ENCODE measurements around the gene SLC7A14.

The SLC7A14 gene

GRCh38 chr3:170450039-170450438, 135.8 kb downstream of the SLC7A14 start:
- H3K4me3 Mint-ChIP-seq: no peak overlapping the region
- H3K27me3 Mint-ChIP-seq: peaks cover 2% of the 10 kb centered on the region
- no peaks in the 10 kb centered on the region for H3K4me1 Mint-ChIP-seq
- H3K9me3 Mint-ChIP-seq: no peaks in the 10 kb centered on the region
- no peaks in the 10 kb centered on the region for H3K36me3 Mint-ChIP-seq
- H3K27ac Mint-ChIP-seq: no peak overlapping the region

GRCh38 chr3:170448584-170448983, 137.3 kb downstream of the SLC7A14 start:
- peaks cover 3% of the 10 kb centered on the region for H3K27me3 Mint-ChIP-seq
- H3K36me3 Mint-ChIP-seq: no peaks in the 10 kb centered on the region
- H3K4me3 Mint-ChIP-seq: no peak overlapping the region

GRCh38 chr3:170443457-170443856, 142.4 kb downstream of the SLC7A14 start:
- Mint-ChIP-seq H3K27me3 (peaks cover 11% of the 10 kb centered on the region), H3K36me3 (no peaks in the 10 kb centered on the region), H3K9me3 (no peaks in the 10 kb centered on the region), H3K4me1 (no peaks in the 10 kb centered on the region), H3K27ac (no peak overlapping the region), H3K4me3 (no peak overlapping the region)

More at GRCh38 chr3:170448584-170448983, 137.3 kb downstream of the SLC7A14 start:
- Mint-ChIP-seq H3K9me3 (no peaks in the 10 kb centered on the region), H3K27ac (no peak overlapping the region), H3K4me1 (no peaks in the 10 kb centered on the region)

- H3K36me3 Mint-ChIP-seq: no peaks in the 10 kb centered on the region
Observed at GRCh38 chr3:170442947-170443346, 142.9 kb downstream of the SLC7A14 start.

GRCh38 chr3:170441412-170441811, 144.5 kb downstream of the SLC7A14 start:
- Mint-ChIP-seq H3K9me3 (no peaks in the 10 kb centered on the region), H3K4me1 (no peaks in the 10 kb centered on the region), H3K27ac (no peak overlapping the region), H3K27me3 (peaks cover 9% of the 10 kb centered on the region), H3K4me3 (no peak overlapping the region), H3K36me3 (no peaks in the 10 kb centered on the region)

More at GRCh38 chr3:170442947-170443346, 142.9 kb downstream of the SLC7A14 start:
- Mint-ChIP-seq H3K4me1 (no peaks in the 10 kb centered on the region), H3K27me3 (peaks cover 10% of the 10 kb centered on the region), H3K9me3 (no peaks in the 10 kb centered on the region), H3K4me3 (no peak overlapping the region), H3K27ac (no peak overlapping the region)

- peaks cover 9% of the 10 kb centered on the region for H3K27me3 Mint-ChIP-seq
- no peak overlapping the region for H3K27ac Mint-ChIP-seq
- H3K9me3 Mint-ChIP-seq: no peaks in the 10 kb centered on the region
- H3K4me1 Mint-ChIP-seq: no peaks in the 10 kb centered on the region
- H3K4me3 Mint-ChIP-seq: no peak overlapping the region
- no peaks in the 10 kb centered on the region for H3K36me3 Mint-ChIP-seq
Observed at GRCh38 chr3:170440344-170440743, 145.5 kb downstream of the SLC7A14 start.

GRCh38 chr3:170438836-170439235, 147.0 kb downstream of the SLC7A14 start:
- peaks cover 8% of the 10 kb centered on the region for H3K27me3 Mint-ChIP-seq
- no peaks in the 10 kb centered on the region for H3K36me3 Mint-ChIP-seq
- no peaks in the 10 kb centered on the region for H3K4me1 Mint-ChIP-seq
- H3K4me3 Mint-ChIP-seq: no peak overlapping the region
- H3K9me3 Mint-ChIP-seq: no peaks in the 10 kb centered on the region
- no peak overlapping the region for H3K27ac Mint-ChIP-seq

GRCh38 chr3:170437696-170438407, 148.0 kb downstream of the SLC7A14 start:
- H3K36me3 Mint-ChIP-seq: no peaks in the 10 kb centered on the region
- no peaks in the 10 kb centered on the region for H3K4me1 Mint-ChIP-seq
- no peaks in the 10 kb centered on the region for H3K9me3 Mint-ChIP-seq
- H3K27me3 Mint-ChIP-seq: peaks cover 8% of the 10 kb centered on the region
- no peak overlapping the region for H3K27ac Mint-ChIP-seq
- H3K4me3 Mint-ChIP-seq: no peak overlapping the region

- peaks cover 5% of the 10 kb centered on the region for H3K27me3 Mint-ChIP-seq
- H3K4me1 Mint-ChIP-seq: no peaks in the 10 kb centered on the region
- no peak overlapping the region for H3K4me3 Mint-ChIP-seq
- H3K36me3 Mint-ChIP-seq: no peaks in the 10 kb centered on the region
- H3K27ac Mint-ChIP-seq: no peak overlapping the region
- no peaks in the 10 kb centered on the region for H3K9me3 Mint-ChIP-seq
Observed at GRCh38 chr3:170437176-170437575, 148.7 kb downstream of the SLC7A14 start.

- peaks cover 3% of the 10 kb centered on the region for H3K27me3 Mint-ChIP-seq
- no peak overlapping the region for H3K4me3 Mint-ChIP-seq
- no peak overlapping the region for H3K27ac Mint-ChIP-seq
- H3K4me1 Mint-ChIP-seq: no peaks in the 10 kb centered on the region
- no peaks in the 10 kb centered on the region for H3K36me3 Mint-ChIP-seq
- no peaks in the 10 kb centered on the region for H3K9me3 Mint-ChIP-seq
Observed at GRCh38 chr3:170436697-170437096, 149.2 kb downstream of the SLC7A14 start.

- Mint-ChIP-seq H3K9me3 (no peaks in the 10 kb centered on the region), H3K27ac (no peak overlapping the region), H3K36me3 (no peaks in the 10 kb centered on the region), H3K4me1 (peaks cover 22% of the 10 kb centered on the region), H3K27me3 (no peaks in the 10 kb centered on the region), H3K4me3 (no peak overlapping the region)
Observed at GRCh38 chr3:170432416-170432815, 153.5 kb downstream of the SLC7A14 start.

GRCh38 chr3:170431054-170431453, 154.8 kb downstream of the SLC7A14 start:
- H3K27me3 Mint-ChIP-seq: no peaks in the 10 kb centered on the region
- H3K27ac Mint-ChIP-seq: no peak overlapping the region
- H3K36me3 Mint-ChIP-seq: no peaks in the 10 kb centered on the region
- no peaks in the 10 kb centered on the region for H3K9me3 Mint-ChIP-seq
- peak overlapping the region; percentile 11 for H3K4me3 Mint-ChIP-seq
- H3K4me1 Mint-ChIP-seq: peaks cover 22% of the 10 kb centered on the region

GRCh38 chr3:170429050-170429449, 156.8 kb downstream of the SLC7A14 start:
- H3K4me1 Mint-ChIP-seq: peaks cover 22% of the 10 kb centered on the region
- H3K27me3 Mint-ChIP-seq: no peaks in the 10 kb centered on the region
- H3K9me3 Mint-ChIP-seq: no peaks in the 10 kb centered on the region
- no peak overlapping the region for H3K4me3 Mint-ChIP-seq
- no peak overlapping the region for H3K27ac Mint-ChIP-seq
- H3K36me3 Mint-ChIP-seq: no peaks in the 10 kb centered on the region

- Mint-ChIP-seq H3K36me3 (no peaks in the 10 kb centered on the region), H3K9me3 (no peaks in the 10 kb centered on the region), H3K27ac (no peak overlapping the region), H3K4me1 (peaks cover 22% of the 10 kb centered on the region), H3K27me3 (no peaks in the 10 kb centered on the region), H3K4me3 (no peak overlapping the region)
Observed at GRCh38 chr3:170428095-170428494, 157.8 kb downstream of the SLC7A14 start.

GRCh38 chr3:170426240-170426797, 159.6 kb downstream of the SLC7A14 start:
- Mint-ChIP-seq H3K27ac (no peak overlapping the region), H3K27me3 (peaks cover 5% of the 10 kb centered on the region), H3K4me3 (no peak overlapping the region), H3K9me3 (no peaks in the 10 kb centered on the region), H3K4me1 (peaks cover 22% of the 10 kb centered on the region), H3K36me3 (no peaks in the 10 kb centered on the region)

- no peaks in the 10 kb centered on the region for H3K36me3 Mint-ChIP-seq
- peaks cover 7% of the 10 kb centered on the region for H3K27me3 Mint-ChIP-seq
- no peak overlapping the region for H3K27ac Mint-ChIP-seq
- no peak overlapping the region for H3K4me3 Mint-ChIP-seq
- H3K9me3 Mint-ChIP-seq: no peaks in the 10 kb centered on the region
- H3K4me1 Mint-ChIP-seq: peaks cover 23% of the 10 kb centered on the region
Observed at GRCh38 chr3:170425491-170426239, 160.2 kb downstream of the SLC7A14 start.
